ENCODE results near the gene TLR7. TPM values are rescaled to one million over a fixed set of nuclear protein-coding genes. Genes with fewer than 3 reads are reported as not detected.

The TLR7 gene
- total RNA-seq, result not detected in 2 replicates
- long read RNA-seq, result 0 reads

DNA sequence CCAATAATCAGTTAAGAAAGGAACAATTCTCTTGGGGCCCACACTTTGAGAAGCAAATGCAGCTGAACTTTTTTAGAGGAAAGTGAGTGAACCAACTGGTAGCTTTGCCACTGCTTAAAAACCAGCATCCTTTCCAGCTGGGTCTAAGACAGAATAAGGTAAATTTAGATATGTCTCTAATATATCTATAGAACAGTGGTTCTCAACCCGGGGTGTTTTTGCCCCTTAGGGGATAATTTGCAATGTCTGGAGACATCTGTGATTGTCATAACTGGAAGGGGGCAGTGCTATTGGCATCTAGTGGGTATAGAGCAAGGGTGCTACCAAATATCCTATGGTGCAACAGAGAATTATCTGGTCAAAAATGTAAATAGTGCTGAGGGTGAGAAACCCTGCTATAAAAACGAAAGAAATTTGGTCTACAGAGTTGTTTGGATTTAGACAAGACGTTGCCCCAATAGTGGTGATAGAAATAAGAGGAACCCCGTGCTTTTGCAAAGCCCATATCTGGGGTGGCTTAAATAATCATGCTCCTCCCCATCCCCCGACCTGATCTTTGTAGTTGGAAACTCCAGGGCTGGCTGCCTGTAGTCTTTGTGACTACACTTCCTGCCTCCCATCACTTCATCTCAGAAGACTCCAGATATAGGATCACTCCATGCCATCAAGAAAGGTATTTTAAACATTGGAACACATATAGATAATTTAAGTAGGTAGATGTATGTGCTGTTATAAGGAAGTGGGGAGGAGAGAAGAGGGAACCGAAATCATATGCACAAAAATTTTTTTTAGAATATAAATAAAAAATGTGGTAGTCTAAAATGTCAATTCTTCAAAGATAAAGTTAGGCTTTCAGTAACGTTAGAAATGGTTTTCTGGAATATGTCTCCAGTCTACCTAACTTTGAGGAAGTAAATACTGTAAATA is at the start of gene TLR7:
TLR7 (plus strand) TSS at position 622 of the 927 bp plus-strand sequence. CDS start 507 bp downstream, outside the sequence.
- H3K9me3 Mint-ChIP-seq (ENCODE audit: unreplicated experiment), result peaks cover 21% of the 10 kb centered on the region
- H3K4me1 Mint-ChIP-seq (ENCODE audit: unreplicated experiment), result no peaks in the 10 kb centered on the region
- H3K36me3 Mint-ChIP-seq (ENCODE audit: unreplicated experiment), result no peaks in the 10 kb centered on the region
- DNase-seq (ENCODE audit: extremely low spot score, unreplicated experiment), result no peak
- no peak within 1 kb of the TSS for H3K27ac Mint-ChIP-seq (ENCODE audit: unreplicated experiment)
- TF ChIP-seq, protein P1, sequence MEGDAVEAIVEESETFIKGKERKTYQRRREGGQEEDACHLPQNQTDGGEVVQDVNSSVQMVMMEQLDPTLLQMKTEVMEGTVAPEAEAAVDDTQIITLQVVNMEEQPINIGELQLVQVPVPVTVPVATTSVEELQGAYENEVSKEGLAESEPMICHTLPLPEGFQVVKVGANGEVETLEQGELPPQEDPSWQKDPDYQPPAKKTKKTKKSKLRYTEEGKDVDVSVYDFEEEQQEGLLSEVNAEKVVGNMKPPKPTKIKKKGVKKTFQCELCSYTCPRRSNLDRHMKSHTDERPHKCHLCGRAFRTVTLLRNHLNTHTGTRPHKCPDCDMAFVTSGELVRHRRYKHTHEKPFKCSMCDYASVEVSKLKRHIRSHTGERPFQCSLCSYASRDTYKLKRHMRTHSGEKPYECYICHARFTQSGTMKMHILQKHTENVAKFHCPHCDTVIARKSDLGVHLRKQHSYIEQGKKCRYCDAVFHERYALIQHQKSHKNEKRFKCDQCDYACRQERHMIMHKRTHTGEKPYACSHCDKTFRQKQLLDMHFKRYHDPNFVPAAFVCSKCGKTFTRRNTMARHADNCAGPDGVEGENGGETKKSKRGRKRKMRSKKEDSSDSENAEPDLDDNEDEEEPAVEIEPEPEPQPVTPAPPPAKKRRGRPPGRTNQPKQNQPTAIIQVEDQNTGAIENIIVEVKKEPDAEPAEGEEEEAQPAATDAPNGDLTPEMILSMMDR (IDR thresholded peaks at IDR 0.05), result no peak
- no peaks in the 10 kb centered on the region for H3K27me3 Mint-ChIP-seq (ENCODE audit: unreplicated experiment)
- H3K4me3 Mint-ChIP-seq (ENCODE audit: unreplicated experiment), result no peak within 1 kb of the TSS

DNA sequence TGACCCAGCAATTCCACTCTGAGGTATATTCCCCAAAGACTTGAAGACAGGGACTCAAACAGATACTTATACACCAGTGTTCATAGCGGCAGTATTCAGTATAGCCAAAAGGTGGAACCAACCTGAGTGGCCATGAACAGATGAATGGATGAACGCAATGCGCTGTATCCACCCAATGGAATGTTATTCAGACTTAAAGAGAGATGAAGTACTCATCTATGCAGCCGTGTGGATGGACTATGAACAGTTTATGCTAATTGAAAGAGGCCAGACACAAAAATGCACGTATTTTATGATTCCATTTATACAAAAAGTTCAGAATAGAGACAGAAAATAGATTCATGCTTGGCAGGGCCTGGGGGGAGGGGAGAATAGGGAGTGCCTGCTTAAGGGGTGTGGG is 49.3 kb upstream of the TLR7 start:
- no peak for DNase-seq (ENCODE audit: extremely low spot score, unreplicated experiment)
- no peak overlapping the region for H3K27ac Mint-ChIP-seq (ENCODE audit: unreplicated experiment)
- no peak overlapping the region for H3K4me3 Mint-ChIP-seq (ENCODE audit: unreplicated experiment)
- TF ChIP-seq, protein P1 (IDR thresholded peaks at IDR 0.05), result no peak
- H3K9me3 Mint-ChIP-seq (ENCODE audit: unreplicated experiment), result no peaks in the 10 kb centered on the region
- no peaks in the 10 kb centered on the region for H3K27me3 Mint-ChIP-seq (ENCODE audit: unreplicated experiment)
- no peaks in the 10 kb centered on the region for H3K4me1 Mint-ChIP-seq (ENCODE audit: unreplicated experiment)
- H3K36me3 Mint-ChIP-seq (ENCODE audit: unreplicated experiment), result peaks cover 4% of the 10 kb centered on the region

DNA sequence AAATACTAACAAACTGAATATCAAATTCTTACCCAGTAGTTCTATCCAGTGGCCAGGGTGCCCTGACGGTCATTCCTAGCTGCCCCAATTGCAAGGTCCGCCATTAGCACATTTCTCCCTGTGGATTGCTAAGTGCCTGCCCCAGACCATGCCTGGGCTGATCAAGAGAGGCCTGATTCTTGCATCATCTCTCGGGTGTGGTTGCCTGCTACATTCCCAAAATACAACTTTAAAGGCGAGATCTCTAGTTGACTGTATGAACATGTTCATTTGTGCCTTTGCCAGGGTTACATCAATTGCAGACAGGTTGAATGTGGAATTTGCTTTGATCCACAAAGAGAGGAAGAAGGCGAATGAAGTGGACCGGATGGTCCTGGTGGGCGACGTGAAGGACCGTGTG is 47.6 kb upstream of the TLR7 start:
- DNase-seq (ENCODE audit: extremely low spot score, unreplicated experiment), result no peak
- Mint-ChIP-seq H3K27ac (ENCODE audit: unreplicated experiment) (no peak overlapping the region), H3K36me3 (ENCODE audit: unreplicated experiment) (peaks cover 7% of the 10 kb centered on the region), H3K9me3 (ENCODE audit: unreplicated experiment) (no peaks in the 10 kb centered on the region), H3K27me3 (ENCODE audit: unreplicated experiment) (no peaks in the 10 kb centered on the region), H3K4me3 (ENCODE audit: unreplicated experiment) (no peak overlapping the region), H3K4me1 (ENCODE audit: unreplicated experiment) (no peaks in the 10 kb centered on the region)
- TF ChIP-seq, protein P1 (IDR thresholded peaks at IDR 0.05), result no peak

DNA sequence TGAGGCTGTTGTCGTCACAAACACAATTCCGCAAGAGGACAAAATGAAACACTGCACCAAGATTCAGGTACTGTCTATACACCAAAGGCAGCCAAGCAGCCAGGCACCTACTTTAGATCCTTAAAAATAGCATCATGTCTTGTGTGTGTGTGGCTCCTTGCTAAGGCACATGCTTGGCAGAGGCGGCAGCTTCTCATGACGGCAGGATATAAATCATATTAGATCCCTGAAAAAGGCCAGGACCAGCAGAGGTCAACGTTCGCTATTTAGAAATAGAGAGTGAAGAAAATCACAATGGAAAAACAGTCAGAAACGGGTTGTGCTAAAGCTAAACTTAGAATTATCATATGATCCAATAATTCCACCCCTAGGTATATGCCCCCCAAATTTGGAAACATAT is 46.1 kb upstream of the TLR7 start:
- H3K4me1 Mint-ChIP-seq (ENCODE audit: unreplicated experiment), result peaks cover 6% of the 10 kb centered on the region
- H3K36me3 Mint-ChIP-seq (ENCODE audit: unreplicated experiment), result peaks cover 7% of the 10 kb centered on the region
- no peaks in the 10 kb centered on the region for H3K9me3 Mint-ChIP-seq (ENCODE audit: unreplicated experiment)
- DNase-seq (ENCODE audit: extremely low spot score, unreplicated experiment), result no peak
- TF ChIP-seq, protein P1 (IDR thresholded peaks at IDR 0.05), result no peak
- no peak overlapping the region for H3K27ac Mint-ChIP-seq (ENCODE audit: unreplicated experiment)
- H3K27me3 Mint-ChIP-seq (ENCODE audit: unreplicated experiment), result no peaks in the 10 kb centered on the region
- H3K4me3 Mint-ChIP-seq (ENCODE audit: unreplicated experiment), result no peak overlapping the region

DNA sequence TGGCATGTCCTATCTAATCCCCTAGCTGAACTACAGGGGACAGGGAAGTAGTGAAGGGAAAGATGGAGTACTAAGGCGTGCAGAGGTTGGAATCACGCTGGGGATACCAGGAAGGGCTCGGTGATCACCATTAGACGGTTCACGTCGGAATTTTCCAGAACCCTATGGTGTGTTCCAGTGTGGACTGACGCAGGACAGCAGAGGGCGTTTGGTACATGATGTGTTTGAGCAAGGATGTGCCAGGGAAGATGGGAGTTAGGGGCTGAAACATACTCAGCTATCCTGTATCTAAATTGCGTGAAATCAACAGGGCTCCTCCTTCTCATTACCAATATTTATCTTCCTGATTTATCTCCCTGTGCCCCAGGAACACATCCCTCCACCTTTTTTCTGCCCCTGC is 41.9 kb upstream of the TLR7 start:
- Mint-ChIP-seq H3K27ac (ENCODE audit: unreplicated experiment) (no peak overlapping the region), H3K4me3 (ENCODE audit: unreplicated experiment) (no peak overlapping the region), H3K9me3 (ENCODE audit: unreplicated experiment) (no peaks in the 10 kb centered on the region), H3K27me3 (ENCODE audit: unreplicated experiment) (peaks cover 4% of the 10 kb centered on the region), H3K36me3 (ENCODE audit: unreplicated experiment) (peaks cover 7% of the 10 kb centered on the region), H3K4me1 (ENCODE audit: unreplicated experiment) (peaks cover 9% of the 10 kb centered on the region)
- no peak for DNase-seq (ENCODE audit: extremely low spot score, unreplicated experiment)
- TF ChIP-seq, protein P1 (IDR thresholded peaks at IDR 0.05), result no peak

All from osteocyte (in vitro differentiated cells).